Kidney epithelial cell (primary cell): ENCODE results near the gene PRRX2. TPM values are rescaled to one million over a fixed set of nuclear protein-coding genes. Genes with fewer than 3 reads are reported as not detected.

Experiments
- DNase-seq: peaks from one replicate; pipeline ENCODE4 v3.0.0-alpha.2; 2010; ENCODE audit warnings: low read depth
- H3K27me3 ChIP-seq: 2 replicates; pipeline ENCODE4 v1.6.0; 2011; ENCODE audit warnings: low read length; ENCODE audit not compliant: control insufficient read depth, insufficient read depth
- H3K36me3 ChIP-seq: 2 replicates; pipeline ENCODE4 v1.5.1; 2011; ENCODE audit warnings: low read length; ENCODE audit not compliant: control insufficient read depth, insufficient read depth
- H3K4me3 ChIP-seq: 2 replicates; pipeline ENCODE4 v1.5.1; 2011; ENCODE audit warnings: low read depth, mild to moderate bottlenecking, control low read depth, low read length
- CTCF ChIP-seq: IDR thresholded peaks from 2 replicates; pipeline ENCODE4 v1.5.1; 2011; ENCODE audit warnings: mild to moderate bottlenecking, moderate library complexity, low read length, control low read depth, inconsistent platforms; ENCODE audit not compliant: insufficient read depth, poor library complexity, severe bottlenecking
- total RNA-seq: library from RNA; depleted of rRNA; stranded (reverse); fragments of >200 nt; gene quantifications from 2 replicates; pipeline ENCODE4 v1.2.3, GENCODE V29; 2015

PRRX2 gene
- total RNA-seq, 1 donor from 2014 or later = not detected

GRCh38 chr9:129769669-129770068 lies 104.2 kb downstream of the PRRX2 start:
- no peak for TF ChIP-seq CTCF
- H3K27me3 ChIP-seq = no peaks in the 10 kb centered on the region
- H3K4me3 ChIP-seq = no peak overlapping the region
- DNase-seq = no peak
- no peaks in the 10 kb centered on the region for H3K36me3 ChIP-seq

GRCh38 chr9:129770741-129771140 lies 105.3 kb downstream of the PRRX2 start:
- no peak overlapping the region for H3K4me3 ChIP-seq
- no peaks in the 10 kb centered on the region for H3K27me3 ChIP-seq
- DNase-seq = no peak
- H3K36me3 ChIP-seq = no peaks in the 10 kb centered on the region
- TF ChIP-seq CTCF = no peak

Other genes starting within 250 kb of the PRRX2 start
- gene C9orf50, start 44.5 kb upstream of the PRRX2 start, total RNA-seq = not detected in 2 replicates
- gene NTMT1, start 39.5 kb upstream of the PRRX2 start, total RNA-seq = 52.6 and 57.2 TPM in 2 replicates
- 27.0 and 32.0 TPM in 2 replicates for gene ASB6, start 23.5 kb upstream of the PRRX2 start, total RNA-seq
- 37.9 and 39.5 TPM in 2 replicates for gene PTGES, start 87.4 kb downstream of the PRRX2 start, total RNA-seq
- gene TOR1B, start 137.5 kb downstream of the PRRX2 start, total RNA-seq = 32.8 and 39.5 TPM in 2 replicates
- gene TOR1A, start 158.5 kb downstream of the PRRX2 start, total RNA-seq = 52.4 and 79.6 TPM in 2 replicates
- gene C9orf78, start 169.6 kb downstream of the PRRX2 start, total RNA-seq = 50.9 and 77.3 TPM in 2 replicates
- 15.7 and 27.3 TPM in 2 replicates for gene USP20, start 169.8 kb downstream of the PRRX2 start, total RNA-seq